Activated T-helper 1 cell treated with anti-CD3 and anti-CD28 coated beads, Interleukin-12 subunit alpha, Interleukin-12 subunit beta, Interleukin-2, Interleukin-4 antibody, amounts not matched to agents 30 ng/mL and 10 ng/mL and 1 ng/mL, durations not matched to agents 14 hours and 24 hours and 36 hours (primary cell): Measurements from ENCODE around the gene PLA2G2F. TPM values are rescaled to one million over a fixed set of nuclear protein-coding genes. Genes with fewer than 3 reads are reported as not detected.

Source experiments
- DNase-seq: peaks from one replicate; pipeline ENCODE4 v3.0.0; 2021; ENCODE audit warnings: low spot score
- H3K27ac Mint-ChIP-seq: one replicate; pipeline ENCODE4 v1.8.0; 2021; ENCODE audit warnings: mild to moderate bottlenecking, mixed read lengths
- H3K27me3 Mint-ChIP-seq: one replicate; pipeline ENCODE4 v1.8.0; 2022; ENCODE audit warnings: mild to moderate bottlenecking, moderate library complexity, mixed read lengths; ENCODE audit not compliant: insufficient read depth
- H3K36me3 Mint-ChIP-seq: one replicate; pipeline ENCODE4 v1.8.0; 2021; ENCODE audit warnings: low read depth, mixed read lengths
- H3K4me1 Mint-ChIP-seq: one replicate; pipeline ENCODE4 v1.8.0; 2021; ENCODE audit warnings: low read depth, mixed read lengths
- H3K4me3 Mint-ChIP-seq: one replicate; pipeline ENCODE4 v1.8.0; 2021; ENCODE audit warnings: mild to moderate bottlenecking, moderate library complexity, mixed read lengths
- H3K9me3 Mint-ChIP-seq: one replicate; pipeline ENCODE4 v1.8.0; 2021; ENCODE audit warnings: mixed read lengths
- intact Hi-C: fragments of 100-400 bp; cut with micrococcal nuclease; formaldehyde crosslinking; loops from one replicate; pipeline ENCODE4 v1.15.1; 2024
- total RNA-seq: library from RNA; stranded (reverse); gene quantifications from 2 replicates; pipeline ENCODE4 v1.2.3, GENCODE V29; 2022

The PLA2G2F gene
- total RNA-seq, 1 donor from 2014 or later, result not detected

GRCh38 chr1:20195462-20195780, 56.3 kb downstream of the PLA2G2F start:
- H3K27me3 Mint-ChIP-seq, result peaks cover 34% of the 10 kb centered on the region
- H3K4me1 Mint-ChIP-seq, result peaks cover 19% of the 10 kb centered on the region
- no peak overlapping the region for H3K27ac Mint-ChIP-seq
- H3K4me3 Mint-ChIP-seq, result no peak overlapping the region
- DNase-seq, result no peak
- H3K36me3 Mint-ChIP-seq, result peaks cover 9% of the 10 kb centered on the region
- no peaks in the 10 kb centered on the region for H3K9me3 Mint-ChIP-seq
- intact Hi-C loops, result loop anchor here (1.0 kb wide), 6 partner anchors 10 to 277 kb away; no protein-coding TSS in a partner anchor

- H3K27me3 Mint-ChIP-seq, result peaks cover 34% of the 10 kb centered on the region
- H3K27ac Mint-ChIP-seq, result no peak overlapping the region
- H3K4me3 Mint-ChIP-seq, result no peak overlapping the region
- intact Hi-C loops, result no loop called here
- H3K4me1 Mint-ChIP-seq, result peaks cover 16% of the 10 kb centered on the region
- H3K9me3 Mint-ChIP-seq, result no peaks in the 10 kb centered on the region
- DNase-seq, result no peak
- peaks cover 8% of the 10 kb centered on the region for H3K36me3 Mint-ChIP-seq
Measured at GRCh38 chr1:20197329-20197791, 58.2 kb downstream of the PLA2G2F start.

- Mint-ChIP-seq H3K9me3 (no peaks in the 10 kb centered on the region), H3K27me3 (peaks cover 35% of the 10 kb centered on the region), H3K27ac (no peak overlapping the region), H3K36me3 (peaks cover 4% of the 10 kb centered on the region), H3K4me1 (peaks cover 10% of the 10 kb centered on the region), H3K4me3 (no peak overlapping the region)
- DNase-seq, result no peak
- intact Hi-C loops, result no loop called here
Measured at GRCh38 chr1:20198296-20198695, 59.2 kb downstream of the PLA2G2F start.

- Mint-ChIP-seq H3K4me3 (no peak overlapping the region), H3K9me3 (no peaks in the 10 kb centered on the region), H3K27ac (no peak overlapping the region), H3K36me3 (peaks cover 4% of the 10 kb centered on the region), H3K27me3 (peaks cover 35% of the 10 kb centered on the region), H3K4me1 (peaks cover 10% of the 10 kb centered on the region)
- intact Hi-C loops, result no loop called here
- DNase-seq, result no peak
Measured at GRCh38 chr1:20198918-20199317, 59.8 kb downstream of the PLA2G2F start.

GRCh38 chr1:20199403-20199802, 60.3 kb downstream of the PLA2G2F start:
- peaks cover 2% of the 10 kb centered on the region for H3K36me3 Mint-ChIP-seq
- H3K27me3 Mint-ChIP-seq, result peaks cover 30% of the 10 kb centered on the region
- DNase-seq, result no peak
- H3K9me3 Mint-ChIP-seq, result no peaks in the 10 kb centered on the region
- no peak overlapping the region for H3K27ac Mint-ChIP-seq
- H3K4me3 Mint-ChIP-seq, result no peak overlapping the region
- intact Hi-C loops, result no loop called here
- peaks cover 10% of the 10 kb centered on the region for H3K4me1 Mint-ChIP-seq

GRCh38 chr1:20199840-20200239, 60.7 kb downstream of the PLA2G2F start:
- intact Hi-C loops, result no loop called here
- Mint-ChIP-seq H3K36me3 (peaks cover 2% of the 10 kb centered on the region), H3K4me1 (peaks cover 6% of the 10 kb centered on the region), H3K27me3 (peaks cover 29% of the 10 kb centered on the region), H3K4me3 (no peak overlapping the region), H3K27ac (no peak overlapping the region), H3K9me3 (no peaks in the 10 kb centered on the region)
- DNase-seq, result no peak

Other genes starting within 250 kb of the PLA2G2F start
- not detected in 2 replicates for gene PLA2G2E, start 215.7 kb upstream of the PLA2G2F start, total RNA-seq
- gene PLA2G2A, start 159.7 kb upstream of the PLA2G2F start, total RNA-seq, result not detected in 2 replicates
- not detected in 2 replicates for gene PLA2G5, start 69.1 kb upstream of the PLA2G2F start, total RNA-seq
- not detected in 2 replicates for gene PLA2G2D, start 19.8 kb upstream of the PLA2G2F start, total RNA-seq
- gene UBXN10, start 46.8 kb downstream of the PLA2G2F start, total RNA-seq, result 2.5 and 2.9 TPM in 2 replicates
- gene PLA2G2C, start 47.2 kb downstream of the PLA2G2F start, total RNA-seq, result 0.44 and 0.65 TPM in 2 replicates
- 0.05 TPM in 1 of 2 replicates, not detected in the other for gene VWA5B1, start 151.6 kb downstream of the PLA2G2F start, total RNA-seq